GM12872 (cell line): ENCODE results near the gene ATP8A2.

Experiments
- TF ChIP-seq, protein P1 (sequence below): IDR thresholded peaks from 3 replicates; pipeline ENCODE4 v1.5.1; 2011; ENCODE audit warnings: low read depth, mild to moderate bottlenecking, low read length, moderate library complexity; ENCODE audit not compliant: insufficient read depth

ATP8A2 gene

GRCh38 chr13:25607096-25607495 lies 235.3 kb downstream of the ATP8A2 start:
- TF ChIP-seq, protein P1, sequence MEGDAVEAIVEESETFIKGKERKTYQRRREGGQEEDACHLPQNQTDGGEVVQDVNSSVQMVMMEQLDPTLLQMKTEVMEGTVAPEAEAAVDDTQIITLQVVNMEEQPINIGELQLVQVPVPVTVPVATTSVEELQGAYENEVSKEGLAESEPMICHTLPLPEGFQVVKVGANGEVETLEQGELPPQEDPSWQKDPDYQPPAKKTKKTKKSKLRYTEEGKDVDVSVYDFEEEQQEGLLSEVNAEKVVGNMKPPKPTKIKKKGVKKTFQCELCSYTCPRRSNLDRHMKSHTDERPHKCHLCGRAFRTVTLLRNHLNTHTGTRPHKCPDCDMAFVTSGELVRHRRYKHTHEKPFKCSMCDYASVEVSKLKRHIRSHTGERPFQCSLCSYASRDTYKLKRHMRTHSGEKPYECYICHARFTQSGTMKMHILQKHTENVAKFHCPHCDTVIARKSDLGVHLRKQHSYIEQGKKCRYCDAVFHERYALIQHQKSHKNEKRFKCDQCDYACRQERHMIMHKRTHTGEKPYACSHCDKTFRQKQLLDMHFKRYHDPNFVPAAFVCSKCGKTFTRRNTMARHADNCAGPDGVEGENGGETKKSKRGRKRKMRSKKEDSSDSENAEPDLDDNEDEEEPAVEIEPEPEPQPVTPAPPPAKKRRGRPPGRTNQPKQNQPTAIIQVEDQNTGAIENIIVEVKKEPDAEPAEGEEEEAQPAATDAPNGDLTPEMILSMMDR: no peak

GRCh38 chr13:25608181-25608580 lies 236.4 kb downstream of the ATP8A2 start:
- TF ChIP-seq, protein P1: no peak

- TF ChIP-seq, protein P1: no peak
Observed at GRCh38 chr13:25616674-25617073, 244.9 kb downstream of the ATP8A2 start.

DNA sequence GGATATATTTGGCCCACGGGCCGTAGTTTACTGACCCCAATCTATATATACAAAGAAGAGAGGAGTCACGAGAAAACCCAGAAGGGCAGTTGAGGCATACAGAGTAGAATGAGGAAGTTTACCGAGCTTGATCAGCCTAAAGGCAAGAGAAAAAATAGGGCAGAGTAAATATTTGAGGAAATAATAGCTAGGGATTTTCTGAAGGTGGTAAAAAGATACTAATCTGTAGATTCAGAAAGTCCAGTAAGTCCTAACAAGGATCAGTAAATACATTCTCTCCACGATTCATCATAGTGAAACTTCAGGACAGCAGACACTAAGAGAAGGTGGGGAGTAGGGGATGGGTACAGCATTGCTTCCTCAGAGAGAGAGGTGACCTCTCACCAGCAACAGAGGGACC lies 248.1 kb downstream of the ATP8A2 start:
- TF ChIP-seq, protein P1: no peak

- TF ChIP-seq, protein P1: no peak
Observed at GRCh38 chr13:25625414-25625813, 253.6 kb downstream of the ATP8A2 start.

DNA sequence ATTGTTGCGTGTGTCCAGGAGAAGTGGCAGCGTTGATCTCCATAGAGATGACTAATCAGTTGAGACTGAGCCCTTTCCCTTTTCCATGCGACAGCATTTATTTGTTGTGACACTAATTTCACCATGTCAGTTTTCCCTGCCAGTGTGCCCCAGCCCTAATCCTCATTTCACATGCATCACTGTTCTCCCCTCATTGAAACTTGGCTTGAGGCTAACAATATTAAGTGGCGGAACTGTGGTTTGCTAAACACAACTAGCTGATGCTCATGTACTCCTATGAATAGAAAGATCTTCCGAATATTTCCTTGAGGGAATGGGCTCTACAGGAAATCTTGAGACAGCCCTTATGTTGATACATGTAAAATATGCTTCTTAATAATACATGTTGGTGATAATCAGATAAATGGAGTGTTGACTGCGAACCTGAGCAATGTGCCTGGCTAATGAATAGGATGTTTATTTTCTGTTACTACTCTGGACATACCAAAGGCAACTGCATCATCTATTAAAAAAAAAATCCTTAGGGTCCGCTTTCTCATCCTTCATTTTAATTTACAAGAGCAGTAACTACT lies 258.6 kb downstream of the ATP8A2 start:
- TF ChIP-seq, protein P1: no peak

GRCh38 chr13:25632166-25632888 lies 260.6 kb downstream of the ATP8A2 start:
- TF ChIP-seq, protein P1: no peak
